ENCODE measurements around the gene LRRN4. TPM values are rescaled to one million over a fixed set of nuclear protein-coding genes. Genes with fewer than 3 reads are reported as not detected.

LRRN4 gene
- polyA plus RNA-seq, 1 donor from 2014 or later = 0.26 TPM

DNA sequence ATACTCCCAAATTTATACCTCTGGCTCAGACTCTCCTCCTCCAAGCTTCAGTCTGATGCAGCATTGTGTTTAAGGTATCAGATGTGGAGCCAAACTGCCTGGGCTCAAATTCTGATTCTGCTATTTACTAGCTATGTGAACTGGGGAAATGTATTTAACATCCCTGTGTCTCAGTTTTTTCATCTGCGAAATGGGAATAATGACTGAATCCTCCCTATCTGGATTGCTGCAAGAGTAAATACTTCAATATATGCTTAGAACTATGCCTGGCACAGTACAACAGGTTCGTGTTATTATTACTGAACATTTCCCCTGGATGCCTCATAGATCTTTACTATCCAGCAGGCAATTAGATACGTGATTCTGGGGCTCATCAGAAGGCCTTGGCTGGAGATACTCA is 5.5 kb downstream of the LRRN4 start:
- TF ChIP-seq RAD21 (conservative IDR thresholded peaks at IDR 0.05) (no peak), POLR2AphosphoS5 (IDR thresholded peaks at IDR 0.05) (no peak), TAF1 (IDR thresholded peaks at IDR 0.05; ENCODE audit: low read depth) (no peak), EP300 (conservative IDR thresholded peaks at IDR 0.05; ENCODE audit: poor library complexity, severe bottlenecking) (no peak), EZH2 (IDR thresholded peaks at IDR 0.05; ENCODE audit: borderline replicate concordance, insufficient read depth, low read length, poor library complexity, severe bottlenecking) (no peak), SMC3 (conservative IDR thresholded peaks at IDR 0.05; ENCODE audit: poor library complexity) (no peak), MXI1 (conservative IDR thresholded peaks at IDR 0.05; ENCODE audit: poor library complexity, severe bottlenecking) (no peak)
- TF ChIP-seq, protein P1, sequence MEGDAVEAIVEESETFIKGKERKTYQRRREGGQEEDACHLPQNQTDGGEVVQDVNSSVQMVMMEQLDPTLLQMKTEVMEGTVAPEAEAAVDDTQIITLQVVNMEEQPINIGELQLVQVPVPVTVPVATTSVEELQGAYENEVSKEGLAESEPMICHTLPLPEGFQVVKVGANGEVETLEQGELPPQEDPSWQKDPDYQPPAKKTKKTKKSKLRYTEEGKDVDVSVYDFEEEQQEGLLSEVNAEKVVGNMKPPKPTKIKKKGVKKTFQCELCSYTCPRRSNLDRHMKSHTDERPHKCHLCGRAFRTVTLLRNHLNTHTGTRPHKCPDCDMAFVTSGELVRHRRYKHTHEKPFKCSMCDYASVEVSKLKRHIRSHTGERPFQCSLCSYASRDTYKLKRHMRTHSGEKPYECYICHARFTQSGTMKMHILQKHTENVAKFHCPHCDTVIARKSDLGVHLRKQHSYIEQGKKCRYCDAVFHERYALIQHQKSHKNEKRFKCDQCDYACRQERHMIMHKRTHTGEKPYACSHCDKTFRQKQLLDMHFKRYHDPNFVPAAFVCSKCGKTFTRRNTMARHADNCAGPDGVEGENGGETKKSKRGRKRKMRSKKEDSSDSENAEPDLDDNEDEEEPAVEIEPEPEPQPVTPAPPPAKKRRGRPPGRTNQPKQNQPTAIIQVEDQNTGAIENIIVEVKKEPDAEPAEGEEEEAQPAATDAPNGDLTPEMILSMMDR (IDR thresholded peaks at IDR 0.05; ENCODE audit: poor library complexity, severe bottlenecking) = no peak
- TF ChIP-seq, protein P2, sequence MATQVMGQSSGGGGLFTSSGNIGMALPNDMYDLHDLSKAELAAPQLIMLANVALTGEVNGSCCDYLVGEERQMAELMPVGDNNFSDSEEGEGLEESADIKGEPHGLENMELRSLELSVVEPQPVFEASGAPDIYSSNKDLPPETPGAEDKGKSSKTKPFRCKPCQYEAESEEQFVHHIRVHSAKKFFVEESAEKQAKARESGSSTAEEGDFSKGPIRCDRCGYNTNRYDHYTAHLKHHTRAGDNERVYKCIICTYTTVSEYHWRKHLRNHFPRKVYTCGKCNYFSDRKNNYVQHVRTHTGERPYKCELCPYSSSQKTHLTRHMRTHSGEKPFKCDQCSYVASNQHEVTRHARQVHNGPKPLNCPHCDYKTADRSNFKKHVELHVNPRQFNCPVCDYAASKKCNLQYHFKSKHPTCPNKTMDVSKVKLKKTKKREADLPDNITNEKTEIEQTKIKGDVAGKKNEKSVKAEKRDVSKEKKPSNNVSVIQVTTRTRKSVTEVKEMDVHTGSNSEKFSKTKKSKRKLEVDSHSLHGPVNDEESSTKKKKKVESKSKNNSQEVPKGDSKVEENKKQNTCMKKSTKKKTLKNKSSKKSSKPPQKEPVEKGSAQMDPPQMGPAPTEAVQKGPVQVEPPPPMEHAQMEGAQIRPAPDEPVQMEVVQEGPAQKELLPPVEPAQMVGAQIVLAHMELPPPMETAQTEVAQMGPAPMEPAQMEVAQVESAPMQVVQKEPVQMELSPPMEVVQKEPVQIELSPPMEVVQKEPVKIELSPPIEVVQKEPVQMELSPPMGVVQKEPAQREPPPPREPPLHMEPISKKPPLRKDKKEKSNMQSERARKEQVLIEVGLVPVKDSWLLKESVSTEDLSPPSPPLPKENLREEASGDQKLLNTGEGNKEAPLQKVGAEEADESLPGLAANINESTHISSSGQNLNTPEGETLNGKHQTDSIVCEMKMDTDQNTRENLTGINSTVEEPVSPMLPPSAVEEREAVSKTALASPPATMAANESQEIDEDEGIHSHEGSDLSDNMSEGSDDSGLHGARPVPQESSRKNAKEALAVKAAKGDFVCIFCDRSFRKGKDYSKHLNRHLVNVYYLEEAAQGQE (IDR thresholded peaks at IDR 0.05; ENCODE audit: borderline replicate concordance) = no peak
- no peaks in the 10 kb centered on the region for H3K36me3 ChIP-seq (ENCODE audit: insufficient read depth, low read length)
- no peaks in the 10 kb centered on the region for H3K9me2 ChIP-seq (ENCODE audit: insufficient read depth, low read length)
- H3K79me2 ChIP-seq (replicated peaks; ENCODE audit: insufficient read depth, low read length) = no peaks in the 10 kb centered on the region
- no peak overlapping the region for H3K27ac ChIP-seq (ENCODE audit: low read length)
- no peaks in the 10 kb centered on the region for H3F3A ChIP-seq (ENCODE audit: insufficient read depth, low read length, poor library complexity, severe bottlenecking)
- H3K9ac ChIP-seq (ENCODE audit: low read length) = no peak overlapping the region
- H3K4me2 ChIP-seq (ENCODE audit: low read length) = no peak overlapping the region
- peaks cover 35% of the 10 kb centered on the region for H3K27me3 ChIP-seq (ENCODE audit: insufficient read depth, low read depth, low read length)
- H3K4me3 ChIP-seq (ENCODE audit: low read length) = no peak overlapping the region
- H4K20me1 ChIP-seq (ENCODE audit: insufficient read depth) = no peaks in the 10 kb centered on the region
- no peak overlapping the region for H2AFZ ChIP-seq (ENCODE audit: low read depth, low read length)
- no peaks in the 10 kb centered on the region for H3K9me3 ChIP-seq (ENCODE audit: low read length)

DNA sequence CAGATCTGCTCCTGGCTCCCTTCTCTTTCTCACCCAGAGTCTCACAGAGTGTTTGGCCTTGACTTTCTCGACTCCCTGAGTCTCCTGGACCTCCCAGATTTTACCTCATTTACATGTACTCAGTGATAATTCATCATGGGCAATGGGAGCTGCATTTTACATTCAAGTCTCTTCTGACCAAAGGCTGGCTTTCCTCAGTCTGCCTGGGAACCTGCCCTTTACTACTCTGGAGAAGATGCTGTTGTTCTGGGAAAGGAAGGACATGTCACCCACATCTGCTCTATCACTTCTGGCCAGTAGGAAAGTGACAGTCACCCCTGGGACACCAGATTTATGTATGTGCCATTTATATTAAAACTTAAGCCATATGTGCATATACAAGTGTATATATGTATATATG is 7.4 kb downstream of the LRRN4 start:
- Histone ChIP-seq H2AFZ (ENCODE audit: low read depth, low read length) (no peak overlapping the region), H3K4me2 (ENCODE audit: low read length) (no peak overlapping the region), H3K79me2 (replicated peaks; ENCODE audit: insufficient read depth, low read length) (no peaks in the 10 kb centered on the region), H3K36me3 (ENCODE audit: insufficient read depth, low read length) (no peaks in the 10 kb centered on the region), H4K20me1 (ENCODE audit: insufficient read depth) (no peaks in the 10 kb centered on the region), H3K9ac (ENCODE audit: low read length) (no peak overlapping the region), H3K27ac (ENCODE audit: low read length) (no peak overlapping the region), H3K9me2 (ENCODE audit: insufficient read depth, low read length) (no peaks in the 10 kb centered on the region), H3F3A (ENCODE audit: insufficient read depth, low read length, poor library complexity, severe bottlenecking) (no peaks in the 10 kb centered on the region), H3K27me3 (ENCODE audit: insufficient read depth, low read depth, low read length) (peaks cover 15% of the 10 kb centered on the region), H3K4me3 (ENCODE audit: low read length) (no peak overlapping the region), H3K9me3 (ENCODE audit: low read length) (no peaks in the 10 kb centered on the region)
- TF ChIP-seq SMC3 (conservative IDR thresholded peaks at IDR 0.05; ENCODE audit: poor library complexity) (no peak), EP300 (conservative IDR thresholded peaks at IDR 0.05; ENCODE audit: poor library complexity, severe bottlenecking) (no peak), EZH2 (IDR thresholded peaks at IDR 0.05; ENCODE audit: borderline replicate concordance, insufficient read depth, low read length, poor library complexity, severe bottlenecking) (no peak), RAD21 (conservative IDR thresholded peaks at IDR 0.05) (no peak), TAF1 (IDR thresholded peaks at IDR 0.05; ENCODE audit: low read depth) (no peak), POLR2AphosphoS5 (IDR thresholded peaks at IDR 0.05) (no peak), MXI1 (conservative IDR thresholded peaks at IDR 0.05; ENCODE audit: poor library complexity, severe bottlenecking) (no peak)
- TF ChIP-seq, protein P1 (IDR thresholded peaks at IDR 0.05; ENCODE audit: poor library complexity, severe bottlenecking) = no peak
- TF ChIP-seq, protein P2 (IDR thresholded peaks at IDR 0.05; ENCODE audit: borderline replicate concordance) = no peak

Data from neural cell (in vitro differentiated cells).